ENCODE measurements around the gene MLKL. TPM values are rescaled to one million over a fixed set of nuclear protein-coding genes. Genes with fewer than 3 reads are reported as not detected.

Gene MLKL
- total RNA-seq, 6 experiments from 2014 or later, result 2.6 to 13.1 (median 6.1) TPM

DNA sequence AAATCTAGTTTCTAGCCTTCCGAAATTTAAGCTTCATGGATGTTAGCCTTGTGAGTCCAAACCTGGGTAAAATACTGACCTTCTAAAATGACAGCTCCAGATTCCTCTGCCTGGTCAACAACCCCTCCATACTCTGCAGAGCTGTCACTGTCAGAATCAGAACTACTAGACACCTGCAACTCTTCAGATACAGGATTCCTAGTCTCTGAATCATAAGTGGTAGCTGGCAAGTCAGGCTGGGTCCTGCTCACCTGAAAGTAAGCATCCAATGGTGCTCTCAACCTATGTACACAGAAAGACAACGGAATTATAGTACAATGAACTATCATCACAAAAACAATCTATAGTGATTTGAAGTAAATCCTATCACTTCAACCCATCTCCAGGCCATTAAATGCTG lies 48.8 kb downstream of the MLKL start:
- TF ChIP-seq, protein P1, sequence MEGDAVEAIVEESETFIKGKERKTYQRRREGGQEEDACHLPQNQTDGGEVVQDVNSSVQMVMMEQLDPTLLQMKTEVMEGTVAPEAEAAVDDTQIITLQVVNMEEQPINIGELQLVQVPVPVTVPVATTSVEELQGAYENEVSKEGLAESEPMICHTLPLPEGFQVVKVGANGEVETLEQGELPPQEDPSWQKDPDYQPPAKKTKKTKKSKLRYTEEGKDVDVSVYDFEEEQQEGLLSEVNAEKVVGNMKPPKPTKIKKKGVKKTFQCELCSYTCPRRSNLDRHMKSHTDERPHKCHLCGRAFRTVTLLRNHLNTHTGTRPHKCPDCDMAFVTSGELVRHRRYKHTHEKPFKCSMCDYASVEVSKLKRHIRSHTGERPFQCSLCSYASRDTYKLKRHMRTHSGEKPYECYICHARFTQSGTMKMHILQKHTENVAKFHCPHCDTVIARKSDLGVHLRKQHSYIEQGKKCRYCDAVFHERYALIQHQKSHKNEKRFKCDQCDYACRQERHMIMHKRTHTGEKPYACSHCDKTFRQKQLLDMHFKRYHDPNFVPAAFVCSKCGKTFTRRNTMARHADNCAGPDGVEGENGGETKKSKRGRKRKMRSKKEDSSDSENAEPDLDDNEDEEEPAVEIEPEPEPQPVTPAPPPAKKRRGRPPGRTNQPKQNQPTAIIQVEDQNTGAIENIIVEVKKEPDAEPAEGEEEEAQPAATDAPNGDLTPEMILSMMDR (IDR thresholded peaks at IDR 0.05), result no peak
- no peak for TF ChIP-seq POLR2A (IDR thresholded peaks at IDR 0.05)
- Histone ChIP-seq H3K9me3 (no peaks in the 10 kb centered on the region), H3K4me3 (no peak overlapping the region), H3K4me1 (peaks cover 0 to 13% (median 0%) of the 10 kb centered on the region in 4 donors), H3K36me3 (peaks cover 0 to 19% (median 3%) of the 10 kb centered on the region in 4 donors), H3K27me3 (no peaks in the 10 kb centered on the region), H3K27ac (no peak overlapping the region)
- WGBS (ENCODE audit: insufficient coverage, low coverage, low lambda C conversion rate, missing lambda C conversion rate), result 75% methylated on average over 2 of the region's 2 CpGs
- ATAC-seq (no peak), DNase-seq (no peak)
- intact Hi-C loops (cut with DNase I), result no loop called here

DNA sequence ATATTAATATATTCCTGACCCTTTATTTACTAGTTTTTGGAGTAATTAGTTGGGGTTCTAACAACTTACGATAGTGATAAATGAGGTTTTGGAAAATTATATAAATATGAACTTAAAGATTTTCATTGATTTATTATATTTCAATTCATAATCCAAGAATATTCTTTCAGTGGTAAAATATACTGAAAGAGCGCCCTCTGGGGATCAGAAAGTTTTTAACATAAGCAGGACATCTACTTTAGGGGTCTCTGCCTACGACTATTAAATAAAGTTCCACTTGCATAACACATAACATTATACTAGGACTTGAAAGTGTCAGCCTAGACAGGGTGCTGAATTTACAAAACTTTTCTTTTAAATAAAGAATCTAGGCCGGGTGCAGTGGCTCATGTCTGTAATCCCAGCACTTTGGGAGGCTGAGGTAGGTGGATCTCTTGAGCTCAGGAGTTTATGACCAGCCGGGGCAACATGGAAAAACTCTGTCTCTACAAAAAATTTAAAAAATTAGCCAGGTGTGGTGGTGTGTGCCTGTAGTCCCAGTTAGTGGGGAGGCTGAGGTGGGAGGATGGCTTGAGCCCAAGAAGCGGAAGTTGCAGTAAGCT lies 49.6 kb downstream of the MLKL start:
- intact Hi-C loops (cut with DNase I), result no loop called here
- Histone ChIP-seq H3K9me3 (no peaks in the 10 kb centered on the region), H3K36me3 (peaks cover 0 to 19% (median 4%) of the 10 kb centered on the region in 4 donors), H3K27ac (no peak overlapping the region), H3K4me3 (no peak overlapping the region), H3K27me3 (no peaks in the 10 kb centered on the region), H3K4me1 (peaks cover 0 to 13% (median 0%) of the 10 kb centered on the region in 4 donors)
- ATAC-seq, result peak in 3 of 4 donors; percentile 33 to 40 (median 38)
- TF ChIP-seq, protein P1 (IDR thresholded peaks at IDR 0.05), result peak; percentile 34 to 66 (median 56)
- no peak for TF ChIP-seq POLR2A (IDR thresholded peaks at IDR 0.05)
- DNase-seq, result no peak
- 53% methylated on average over 6 of the region's 6 CpGs for WGBS (ENCODE audit: insufficient coverage, low coverage, low lambda C conversion rate, missing lambda C conversion rate)

DNA sequence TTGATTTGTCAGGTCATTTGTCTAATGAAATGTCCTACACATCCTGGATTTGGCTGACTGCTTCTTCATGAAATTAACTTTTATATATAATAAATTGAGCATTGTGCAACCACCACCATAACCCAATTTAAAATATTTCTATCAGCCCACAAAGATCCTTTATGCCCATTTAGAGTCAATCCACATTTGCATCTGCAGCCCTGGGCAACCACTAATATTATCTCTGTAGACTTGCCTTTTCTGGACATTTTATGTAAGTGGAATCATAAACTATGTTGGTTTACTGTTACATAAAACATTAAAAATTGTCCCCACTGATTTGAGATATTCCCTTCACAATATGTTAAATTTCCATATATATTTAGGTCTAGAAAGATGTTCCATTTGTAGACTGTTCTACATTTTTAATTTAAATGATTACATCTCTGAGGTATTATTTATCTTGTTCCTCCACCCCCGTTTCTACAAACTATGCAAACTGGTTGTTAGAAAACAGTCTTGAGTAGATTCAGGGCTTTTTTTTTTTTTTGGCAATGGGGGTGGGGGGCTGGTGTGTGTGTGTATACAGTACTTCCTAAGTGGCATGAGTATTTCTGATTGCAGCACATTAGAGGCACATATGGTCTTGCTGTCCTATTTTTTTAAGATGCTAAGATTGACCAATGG lies 50.7 kb downstream of the MLKL start:
- intact Hi-C loops (cut with DNase I), result no loop called here
- H3K9me3 ChIP-seq, result no peaks in the 10 kb centered on the region
- ATAC-seq (no peak), DNase-seq (no peak)
- no peaks in the 10 kb centered on the region for H3K27me3 ChIP-seq
- H3K4me3 ChIP-seq, result no peak overlapping the region
- peaks cover 0 to 13% (median 0%) of the 10 kb centered on the region in 4 donors for H3K4me1 ChIP-seq
- H3K36me3 ChIP-seq, result peaks cover 0 to 19% (median 5%) of the 10 kb centered on the region in 4 donors
- 70% methylated on average over 1 of the region's 1 CpG for WGBS (ENCODE audit: insufficient coverage, low coverage, low lambda C conversion rate, missing lambda C conversion rate)
- no peak for TF ChIP-seq POLR2A (IDR thresholded peaks at IDR 0.05)
- TF ChIP-seq, protein P1 (IDR thresholded peaks at IDR 0.05), result no peak
- H3K27ac ChIP-seq, result no peak overlapping the region

DNA sequence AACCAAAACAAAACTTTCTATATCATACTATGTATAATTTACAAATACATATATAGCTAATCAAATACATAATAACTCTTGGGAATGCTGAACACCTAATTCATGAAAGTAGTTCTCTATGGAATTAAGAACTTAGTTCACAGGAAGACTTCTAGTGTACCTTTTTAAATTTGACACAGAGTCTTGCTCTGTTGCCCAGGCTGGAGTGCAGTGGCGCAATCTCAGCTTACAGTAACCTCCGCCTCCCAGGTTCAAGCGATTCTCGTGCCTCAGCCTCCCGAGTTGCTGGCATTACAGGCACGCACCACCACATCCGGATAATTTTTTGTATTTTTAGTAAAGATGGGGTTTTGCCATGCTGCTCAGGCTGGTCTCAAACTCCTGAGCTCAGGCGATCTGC lies 58.7 kb downstream of the MLKL start:
- DNase-seq, result no peak
- H3K27ac ChIP-seq, result no peak overlapping the region
- no peak for ATAC-seq
- H3K4me3 ChIP-seq, result no peak overlapping the region
- no peaks in the 10 kb centered on the region for H3K27me3 ChIP-seq
- intact Hi-C loops (cut with DNase I), result no loop called here
- TF ChIP-seq, protein P1 (IDR thresholded peaks at IDR 0.05), result no peak
- TF ChIP-seq POLR2A (IDR thresholded peaks at IDR 0.05), result no peak
- no peaks in the 10 kb centered on the region for H3K9me3 ChIP-seq
- peaks cover 0 to 24% (median 10%) of the 10 kb centered on the region in 4 donors for H3K36me3 ChIP-seq
- peaks cover 0 to 18% (median 5%) of the 10 kb centered on the region in 4 donors for H3K4me1 ChIP-seq
- WGBS (ENCODE audit: insufficient coverage, low coverage, low lambda C conversion rate, missing lambda C conversion rate), result 96% methylated on average over 8 of the region's 8 CpGs
